RWPE1 (cell line): ENCODE results near the gene ADD3.
"Not testable (repeated sequence)": the region's sequence is repeated elsewhere in the genome, so short reads cannot be mapped to it uniquely, and the experiment has no call there.

ENCODE experiments used
- CTCF ChIA-PET: fragments of 350-600 bp; sonication (Branson Sonifier 250); formaldehyde crosslinking; extraction: SDS; loops from one replicate; lab custom pipeline; 2021; lab: Yijun Ruan, JAX
- POLR2A ChIA-PET: fragments of 400-600 bp; formaldehyde crosslinking; extraction: SDS; loops from one replicate; lab custom pipeline; 2020; ENCODE audit warnings: antibody characterized with exemption; ENCODE audit not compliant: low non-redundant PET; lab: Yijun Ruan, JAX
- DNase-seq: peaks from one replicate; pipeline ENCODE4 v3.0.0; 2012; ENCODE audit warnings: low spot score
- H3K27ac ChIP-seq: fragments of 450-650 bp; 2 replicates; pipeline ENCODE4 v1.5.1; 2017
- TF ChIP-seq, protein P1 (sequence below): fragments of 450-650 bp; conservative IDR thresholded peaks from 2 replicates; pipeline ENCODE4 v1.5.1; 2017; ENCODE audit warnings: low read depth, mild to moderate bottlenecking

The ADD3 gene

DNA sequence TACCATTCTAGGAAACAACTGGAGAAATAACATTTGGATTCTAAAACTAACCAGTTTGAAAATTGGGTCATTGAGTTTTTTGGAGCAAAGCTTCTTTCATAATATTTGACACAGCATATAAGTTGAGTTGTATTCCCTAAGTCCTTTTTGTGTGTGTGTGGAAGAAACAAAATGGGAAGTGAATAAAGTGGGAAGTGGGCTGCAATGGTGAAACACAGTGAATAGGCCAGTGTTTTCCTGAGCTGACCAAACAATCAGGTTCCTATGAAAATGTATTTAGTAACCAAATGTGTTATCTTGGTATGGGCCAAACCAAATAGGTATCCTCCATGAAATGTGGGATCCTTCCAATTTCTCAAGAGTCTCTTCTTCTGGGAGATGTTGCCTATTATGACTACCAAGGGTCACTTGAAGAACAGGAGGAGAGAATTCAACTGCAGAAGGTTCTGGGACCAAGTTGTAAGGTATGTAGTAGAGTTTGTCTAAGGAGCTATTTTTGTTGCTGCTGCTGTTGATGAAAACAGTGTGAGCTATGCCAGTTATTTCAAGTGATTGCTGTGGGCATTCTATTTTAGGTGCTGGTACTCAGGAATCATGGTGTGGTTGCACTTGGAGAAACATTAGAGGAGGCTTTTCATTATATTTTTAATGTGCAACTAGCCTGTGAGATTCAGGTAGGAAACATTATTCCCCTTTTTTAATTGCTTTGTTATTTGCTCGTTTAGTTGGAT, 111.3 kb downstream of the ADD3 start:
- no peak for DNase-seq
- no peak overlapping the region for H3K27ac ChIP-seq
- ChIA-PET CTCF (interaction anchor here (0.6 to 0.9 kb wide), 2 partner anchors 13 to 724 kb away, joined by 3 read pairs; no protein-coding TSS in a partner anchor), POLR2A (no interaction called here)
- TF ChIP-seq, protein P1, sequence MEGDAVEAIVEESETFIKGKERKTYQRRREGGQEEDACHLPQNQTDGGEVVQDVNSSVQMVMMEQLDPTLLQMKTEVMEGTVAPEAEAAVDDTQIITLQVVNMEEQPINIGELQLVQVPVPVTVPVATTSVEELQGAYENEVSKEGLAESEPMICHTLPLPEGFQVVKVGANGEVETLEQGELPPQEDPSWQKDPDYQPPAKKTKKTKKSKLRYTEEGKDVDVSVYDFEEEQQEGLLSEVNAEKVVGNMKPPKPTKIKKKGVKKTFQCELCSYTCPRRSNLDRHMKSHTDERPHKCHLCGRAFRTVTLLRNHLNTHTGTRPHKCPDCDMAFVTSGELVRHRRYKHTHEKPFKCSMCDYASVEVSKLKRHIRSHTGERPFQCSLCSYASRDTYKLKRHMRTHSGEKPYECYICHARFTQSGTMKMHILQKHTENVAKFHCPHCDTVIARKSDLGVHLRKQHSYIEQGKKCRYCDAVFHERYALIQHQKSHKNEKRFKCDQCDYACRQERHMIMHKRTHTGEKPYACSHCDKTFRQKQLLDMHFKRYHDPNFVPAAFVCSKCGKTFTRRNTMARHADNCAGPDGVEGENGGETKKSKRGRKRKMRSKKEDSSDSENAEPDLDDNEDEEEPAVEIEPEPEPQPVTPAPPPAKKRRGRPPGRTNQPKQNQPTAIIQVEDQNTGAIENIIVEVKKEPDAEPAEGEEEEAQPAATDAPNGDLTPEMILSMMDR: no peak

DNA sequence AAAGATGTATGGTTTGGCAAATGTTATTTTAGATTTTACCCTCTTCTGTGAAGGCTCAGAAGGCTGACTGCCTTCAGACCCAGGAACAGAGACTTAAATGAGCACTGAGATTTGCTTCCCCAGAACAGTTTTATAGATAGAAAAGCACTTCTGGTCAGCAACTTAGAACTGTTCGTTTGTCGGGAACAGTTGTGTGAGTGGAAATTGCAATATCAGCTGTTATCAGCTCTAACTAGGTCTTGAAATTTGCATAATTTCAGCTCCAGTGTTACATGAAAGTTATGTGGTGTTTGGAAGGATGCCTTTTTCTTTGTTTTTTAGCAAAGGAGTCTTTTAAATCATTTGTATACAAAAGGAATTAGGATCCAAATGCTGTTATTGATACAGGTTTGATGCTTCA, 115.8 kb downstream of the ADD3 start:
- ChIA-PET POLR2A (no interaction called here), CTCF (no interaction called here)
- no peak for DNase-seq
- no peak overlapping the region for H3K27ac ChIP-seq
- TF ChIP-seq, protein P1: no peak

DNA sequence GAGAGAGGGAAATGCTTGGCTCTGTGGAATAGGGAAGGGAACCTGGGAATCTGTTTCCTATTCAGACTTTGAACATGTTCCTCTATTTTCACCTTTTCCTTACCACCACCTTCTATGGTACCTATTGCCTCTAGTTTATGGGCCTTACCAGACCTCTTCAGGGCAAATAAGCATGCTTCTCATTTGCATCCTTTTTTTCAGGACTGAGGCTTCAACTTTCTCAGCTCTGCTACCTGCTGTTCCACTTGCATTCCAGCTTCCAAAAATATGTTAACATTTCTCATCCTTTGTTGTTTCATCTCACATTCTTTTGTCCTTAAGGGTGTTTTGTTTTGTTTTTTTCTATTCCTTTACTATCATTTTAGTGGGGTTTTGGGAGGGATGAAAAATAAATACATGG, 121.7 kb downstream of the ADD3 start:
- ChIA-PET POLR2A (no interaction called here), CTCF (interaction anchor here (0.6 to 0.7 kb wide), 2 partner anchors 13 to 39 kb away, joined by 4 read pairs; no protein-coding TSS in a partner anchor)
- DNase-seq: no peak
- no peak overlapping the region for H3K27ac ChIP-seq
- TF ChIP-seq, protein P1: no peak

DNA sequence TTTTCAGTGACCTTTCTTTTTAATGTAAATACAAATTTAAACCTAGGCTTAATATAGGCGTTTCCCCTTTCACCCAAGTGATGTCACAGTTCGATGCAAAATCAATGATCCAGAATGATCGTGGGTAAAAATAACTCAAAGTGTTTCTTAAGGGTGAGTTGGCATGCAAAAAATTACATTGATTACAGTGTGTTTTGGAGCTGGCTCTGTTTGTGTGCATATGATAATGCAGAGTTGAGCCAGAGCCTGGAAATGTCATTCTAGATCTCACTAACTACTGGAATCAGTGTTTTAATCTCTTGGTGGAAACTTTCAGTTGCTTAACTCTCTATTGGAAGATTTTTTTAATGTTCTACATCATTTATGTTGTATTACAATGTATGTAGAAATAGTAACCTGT, 127.1 kb downstream of the ADD3 start:
- POLR2A ChIA-PET: no interaction called here
- no peak overlapping the region for H3K27ac ChIP-seq
- TF ChIP-seq, protein P1: no peak
- CTCF ChIA-PET: interaction anchor here (0.8 kb wide), 1 partner anchor 246 kb away, joined by 7 read pairs; no protein-coding TSS in a partner anchor
- no peak for DNase-seq

DNA sequence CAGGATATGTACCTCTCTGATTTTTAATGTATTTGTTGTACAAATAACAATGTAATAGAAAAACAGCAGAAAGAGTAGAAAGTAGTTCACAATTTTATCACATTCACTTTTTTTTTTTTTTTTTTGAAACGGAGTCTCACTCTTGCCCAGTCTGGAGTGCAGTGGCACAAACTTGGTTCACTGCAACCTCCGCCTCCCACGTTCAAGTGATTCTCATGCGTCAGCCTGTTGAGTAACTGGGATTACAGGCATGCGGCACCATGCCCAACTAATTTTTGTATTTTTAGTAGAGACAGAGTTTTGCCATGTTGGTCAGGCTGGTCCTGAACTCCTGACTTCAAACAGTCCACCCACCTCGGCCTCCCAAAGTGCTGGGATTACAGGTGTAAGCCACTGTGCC, 128.1 kb downstream of the ADD3 start:
- DNase-seq, POLR2A ChIA-PET, H3K27ac ChIP-seq: not testable (repeated sequence)
- CTCF ChIA-PET: interaction anchor here (0.8 kb wide), 1 partner anchor 247 kb away, joined by 7 read pairs; no protein-coding TSS in a partner anchor

DNA sequence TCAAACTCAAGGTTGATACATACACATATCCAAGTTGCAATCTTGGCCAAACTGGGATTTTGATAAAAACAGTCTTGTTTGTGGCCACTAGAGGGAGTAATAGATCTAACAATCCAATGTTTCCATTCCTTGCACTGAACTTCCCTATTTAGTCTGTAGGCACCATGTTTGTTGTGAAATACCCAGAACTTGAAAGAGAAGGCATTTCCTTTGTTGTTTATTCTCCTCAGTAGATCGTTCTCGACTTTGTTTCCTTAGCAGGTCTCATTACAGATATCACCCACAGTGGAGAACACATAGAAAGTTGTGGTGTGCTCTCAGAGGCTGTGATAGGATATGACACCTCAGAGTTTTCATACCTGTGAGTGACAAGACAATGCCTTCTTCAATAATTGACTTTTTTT, 129.4 kb downstream of the ADD3 start:
- DNase-seq: peak; percentile 66
- no peak overlapping the region for H3K27ac ChIP-seq
- CTCF ChIA-PET: interaction anchor here (0.6 to 2.9 kb wide), 12 partner anchors 62 to 253 kb away, joined by 3 to 24 read pairs (median 4); no protein-coding TSS in a partner anchor
- POLR2A ChIA-PET: no interaction called here
- TF ChIP-seq, protein P1: peak; percentile 74
